ENCODE measurements around the gene RAD51B. TPM values are rescaled to one million over a fixed set of nuclear protein-coding genes. Genes with fewer than 3 reads are reported as not detected.
"Not testable (repeated sequence)": the region's sequence is repeated elsewhere in the genome, so short reads cannot be mapped to it uniquely, and the experiment has no call there.

The RAD51B gene
- polyA plus RNA-seq, 4 donors: 10.6 to 13.2 (median 11.3) TPM

DNA sequence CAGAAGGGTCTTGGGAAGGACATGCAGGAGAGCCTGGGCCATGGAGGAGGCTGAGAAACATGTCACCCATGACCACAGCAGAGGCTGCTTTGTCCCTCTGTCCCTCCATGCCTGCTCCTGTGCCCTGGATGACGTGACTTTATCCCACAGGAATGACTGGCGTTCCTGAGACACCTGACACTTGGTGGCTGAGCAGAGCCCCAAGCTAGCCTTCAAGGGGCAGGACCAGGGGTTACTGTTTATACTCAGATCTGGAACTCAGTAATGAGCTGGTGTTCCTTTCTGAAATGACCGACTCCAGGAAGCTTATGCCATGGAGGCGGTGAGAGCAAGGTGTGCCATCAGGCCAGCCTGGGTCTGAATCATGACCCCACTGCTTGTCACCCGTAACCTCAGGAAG is 929.1 kb downstream of the RAD51B start:
- DNase-seq (ENCODE audit: low read depth in 4 of 4, low spot score in 2 of 4): no peak

- DNase-seq (ENCODE audit: low read depth in 4 of 4, low spot score in 2 of 4): no peak
These were observed 930.2 kb downstream of the RAD51B start for GRCh38 chr14:68749487-68750475.

DNA sequence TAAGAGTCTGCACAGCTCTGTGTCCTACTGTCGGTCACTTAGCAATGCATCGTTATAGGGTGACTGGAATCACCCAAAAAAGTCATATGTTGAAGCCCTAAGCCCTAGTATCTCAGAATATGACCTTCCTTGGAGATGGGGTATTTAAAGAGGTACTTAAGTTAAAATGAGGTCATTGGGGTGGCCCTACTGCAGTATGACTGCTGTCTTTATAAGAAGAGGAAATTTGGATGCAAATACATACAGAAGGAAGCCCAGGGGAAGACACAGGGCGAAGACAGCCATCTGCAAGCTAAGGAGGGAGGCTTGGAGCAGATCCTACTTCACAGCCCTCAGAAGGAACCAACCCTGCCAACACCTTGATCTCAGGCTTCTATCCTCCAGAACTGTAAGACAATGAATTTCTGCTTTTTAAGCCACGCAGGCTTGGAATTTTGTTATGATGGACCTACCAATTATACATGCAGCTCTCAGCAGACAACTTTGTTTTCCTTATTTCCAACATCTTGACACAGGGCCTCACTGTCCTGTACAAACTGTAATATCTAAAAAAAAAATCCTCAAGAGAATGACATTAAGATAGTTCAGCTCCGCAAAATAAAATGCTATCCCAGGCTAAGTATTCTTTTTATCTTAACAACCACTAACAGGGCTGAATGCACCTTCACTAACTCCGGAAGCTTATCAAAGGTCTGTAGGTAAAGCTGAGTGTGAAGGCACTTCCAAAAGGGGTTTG is 932.9 kb downstream of the RAD51B start:
- no peak for DNase-seq (ENCODE audit: low read depth in 4 of 4, low spot score in 2 of 4)

DNA sequence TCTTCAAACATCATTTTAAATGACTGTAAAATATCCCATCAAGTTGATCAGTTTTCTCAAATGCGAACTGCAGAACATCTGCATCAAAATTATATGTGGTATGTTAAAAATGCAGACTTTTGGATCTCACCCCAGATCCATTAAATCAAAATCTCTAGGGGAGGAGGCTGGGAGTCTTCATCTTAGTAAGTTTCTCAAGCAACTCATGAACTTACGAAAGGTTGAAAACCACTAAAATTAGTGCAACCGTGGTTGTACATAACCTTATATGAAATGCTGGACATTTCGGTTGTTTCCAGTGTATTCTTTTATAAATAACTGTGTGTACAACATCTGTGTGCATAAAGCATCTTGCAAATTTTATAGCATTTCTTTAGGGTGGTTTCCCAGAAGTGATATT is 934.1 kb downstream of the RAD51B start:
- DNase-seq (ENCODE audit: low read depth in 4 of 4, low spot score in 2 of 4): no peak

- DNase-seq (ENCODE audit: low read depth in 4 of 4, low spot score in 2 of 4): no peak
These were observed 935.4 kb downstream of the RAD51B start for GRCh38 chr14:68755016-68755353.

DNA sequence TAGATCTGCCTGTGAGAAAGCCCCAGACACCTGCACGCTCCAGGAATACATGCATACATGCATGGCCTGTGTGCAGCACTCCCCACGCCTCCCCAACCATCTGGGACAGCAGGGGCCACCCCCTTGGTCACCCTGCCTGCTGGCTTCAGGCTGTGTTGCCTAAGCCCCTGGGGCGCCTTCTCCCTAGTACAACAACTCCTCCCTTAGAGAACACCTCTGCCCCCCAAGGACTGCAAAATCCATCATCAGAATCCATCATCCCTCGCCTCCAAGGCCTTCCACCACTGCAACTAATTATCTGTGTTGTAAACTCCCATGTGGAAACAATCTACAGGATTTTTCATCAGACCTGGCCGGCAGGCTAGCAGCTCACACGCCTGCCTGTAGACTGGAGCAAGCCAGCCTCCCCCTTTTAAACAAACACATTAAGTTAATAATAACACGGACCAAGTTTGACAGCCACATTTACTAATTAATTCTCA is 936.5 kb downstream of the RAD51B start:
- no peak for DNase-seq (ENCODE audit: low read depth in 4 of 4, low spot score in 2 of 4)

DNA sequence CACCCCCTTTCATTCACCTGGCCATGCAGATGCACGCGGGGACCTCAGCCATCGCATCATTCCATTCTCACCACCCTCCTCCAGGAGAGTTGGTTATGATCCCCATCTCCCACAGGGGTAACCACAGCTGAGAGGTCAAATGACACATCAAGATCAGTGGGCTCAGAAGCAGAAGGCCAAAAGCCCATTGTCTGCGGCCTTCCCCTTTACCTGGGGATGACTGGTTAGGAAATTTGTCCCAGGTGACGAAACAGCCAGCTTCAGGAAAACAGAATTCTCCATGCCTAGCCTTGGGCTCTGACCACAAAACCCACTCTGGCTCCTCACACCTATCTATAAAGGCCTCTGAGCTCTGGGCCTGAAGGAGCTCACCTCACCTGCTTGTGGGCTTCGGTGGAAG is 937.2 kb downstream of the RAD51B start:
- DNase-seq (ENCODE audit: low read depth in 4 of 4, low spot score in 2 of 4): no peak

DNA sequence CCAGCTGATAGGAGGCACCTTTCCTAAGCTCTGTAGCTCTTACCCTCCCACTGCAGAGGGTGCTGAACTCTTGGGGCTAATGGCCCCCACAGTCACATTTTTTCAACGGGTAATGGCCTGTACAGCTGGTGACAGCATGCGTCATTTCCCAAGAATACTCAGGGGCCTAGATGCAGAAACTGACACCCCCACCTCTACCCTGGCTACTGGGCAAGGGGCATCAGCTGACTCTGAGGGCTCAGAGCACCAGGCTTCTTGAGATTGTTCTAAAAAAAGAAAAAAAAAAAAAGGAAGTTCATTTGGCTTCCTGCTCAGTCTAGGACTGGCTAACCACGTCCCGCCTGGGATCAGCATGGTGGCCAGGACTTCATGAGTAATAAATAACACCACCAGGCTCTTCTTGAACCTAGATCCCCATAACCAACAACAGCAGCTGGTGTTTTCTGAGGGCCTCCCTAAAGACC is 938.1 kb downstream of the RAD51B start:
- peak in 1 of 4 donors; percentile 57 for DNase-seq (ENCODE audit: low read depth in 4 of 4, low spot score in 2 of 4)

- no peak for DNase-seq (ENCODE audit: low read depth in 4 of 4, low spot score in 2 of 4)
These were observed 938.7 kb downstream of the RAD51B start for GRCh38 chr14:68758301-68758700.

DNA sequence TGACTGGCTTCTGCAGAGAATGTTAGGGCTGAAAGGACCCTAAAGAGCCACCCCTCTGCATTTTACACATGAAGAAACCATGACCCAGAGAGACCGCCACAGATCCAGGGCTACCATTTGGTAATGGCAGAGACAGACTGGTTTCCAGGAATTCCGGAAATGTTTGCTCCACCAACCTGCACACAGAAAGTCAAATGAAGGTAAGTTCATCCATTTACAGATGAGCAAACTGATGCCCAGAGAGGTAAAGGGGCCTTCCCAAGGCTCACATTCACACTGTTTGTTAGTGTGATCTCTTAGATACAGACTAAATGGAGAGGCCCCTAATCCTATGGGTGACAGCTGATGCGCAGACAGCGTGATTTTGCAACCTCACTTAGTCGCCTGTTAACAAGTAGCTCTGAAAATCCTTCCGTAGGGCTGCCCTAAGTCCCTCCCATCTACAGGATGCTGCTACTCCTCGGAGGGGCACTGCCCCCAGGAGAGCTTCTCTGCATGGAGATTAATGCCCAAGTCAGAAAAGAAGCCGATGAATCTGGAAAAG is 939.5 kb downstream of the RAD51B start:
- DNase-seq (ENCODE audit: low read depth in 4 of 4, low spot score in 2 of 4): no peak

GRCh38 chr14:68759937-68760336 is 940.4 kb downstream of the RAD51B start:
- no peak for DNase-seq (ENCODE audit: low read depth in 4 of 4, low spot score in 2 of 4)

GRCh38 chr14:68760761-68761160 is 941.2 kb downstream of the RAD51B start:
- DNase-seq (ENCODE audit: low read depth in 4 of 4, low spot score in 2 of 4): no peak

DNA sequence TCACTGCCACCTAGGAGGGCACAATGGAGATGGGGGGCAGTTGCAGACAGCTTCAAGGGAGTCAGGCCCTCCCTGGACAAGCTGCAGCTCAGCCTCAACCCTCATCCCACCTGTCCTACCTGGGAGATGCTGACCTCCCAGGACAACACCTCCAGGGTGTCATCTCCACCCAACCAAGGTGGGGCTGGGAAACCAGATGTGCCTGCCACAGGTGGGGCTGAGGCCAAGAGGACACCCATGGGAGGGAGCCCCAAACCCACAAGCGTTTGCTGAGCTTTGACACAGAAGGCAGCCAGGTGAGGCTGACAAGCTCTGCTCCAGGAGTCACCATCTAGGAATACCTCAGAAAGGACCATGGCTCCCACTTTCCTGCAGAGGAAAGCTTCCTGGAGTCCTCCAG is 941.8 kb downstream of the RAD51B start:
- DNase-seq (ENCODE audit: low read depth in 4 of 4, low spot score in 2 of 4): no peak

- DNase-seq (ENCODE audit: low read depth in 4 of 4, low spot score in 2 of 4): peak in 2 of 4 donors; percentile 84
These were observed 943.6 kb downstream of the RAD51B start for GRCh38 chr14:68762953-68763764.

DNA sequence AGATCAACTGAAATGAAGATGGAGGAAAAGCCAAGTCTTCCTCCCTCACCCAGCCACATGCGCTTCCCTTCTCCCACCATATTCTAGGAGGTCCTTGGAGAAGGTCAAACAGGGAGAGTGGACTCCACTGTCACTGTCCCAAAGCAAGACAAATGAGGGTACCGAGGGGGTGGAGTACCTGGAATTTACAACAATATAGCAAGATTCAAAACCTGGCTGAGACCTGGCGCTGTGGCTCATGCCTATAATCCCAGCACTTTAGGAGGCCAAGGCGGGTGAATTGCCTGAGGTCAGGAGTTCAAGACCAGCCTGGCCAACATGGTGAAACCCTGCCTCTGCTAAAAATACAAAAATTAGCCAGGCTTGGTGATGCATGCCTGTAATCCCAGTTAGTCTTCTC is 944.3 kb downstream of the RAD51B start:
- not testable (repeated sequence) for DNase-seq (ENCODE audit: low read depth in 4 of 4, low spot score in 2 of 4)

- no peak for DNase-seq (ENCODE audit: low read depth in 4 of 4, low spot score in 2 of 4)
These were observed 947.0 kb downstream of the RAD51B start for GRCh38 chr14:68766299-68767247.

- DNase-seq (ENCODE audit: low read depth in 4 of 4, low spot score in 2 of 4): no peak
These were observed 947.7 kb downstream of the RAD51B start for GRCh38 chr14:68767248-68767645.

- DNase-seq (ENCODE audit: low read depth in 4 of 4, low spot score in 2 of 4): no peak
These were observed 948.7 kb downstream of the RAD51B start for GRCh38 chr14:68768316-68768715.

DNA sequence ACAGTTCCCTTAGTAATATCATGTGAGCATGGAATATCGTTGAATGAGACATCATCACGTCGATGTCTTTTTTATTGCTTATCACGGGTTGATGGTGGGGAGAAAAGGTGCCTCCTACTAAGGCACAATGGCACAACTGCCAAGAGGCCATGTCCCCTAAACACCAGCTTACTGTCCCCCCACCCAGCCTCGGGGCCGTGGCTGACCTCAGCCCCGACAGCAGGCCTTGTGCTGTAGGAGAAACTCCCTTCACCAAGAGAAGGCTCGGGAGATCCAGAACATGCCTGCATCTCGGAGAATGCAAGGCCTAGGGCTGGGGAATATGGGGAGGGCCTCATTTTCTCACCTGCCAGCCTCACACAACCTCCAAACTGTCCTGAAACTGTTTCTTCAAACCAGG is 950.5 kb downstream of the RAD51B start:
- DNase-seq (ENCODE audit: low read depth in 4 of 4, low spot score in 2 of 4): no peak
